Amniotic epithelial cell (primary cell): ENCODE measurements around the gene PTK6.
A peak's percentile ranks its signal among the peaks of the same experiment; 100 is the strongest.

Source experiments
- DNase-seq: peaks from one replicate; pipeline ENCODE4 v3.0.0-alpha.2; 2010; ENCODE audit warnings: low read depth

PTK6 gene

GRCh38 chr20:63557481-63557891, 20.3 kb upstream of the PTK6 start:
- DNase-seq = no peak

GRCh38 chr20:63556873-63557478, 19.8 kb upstream of the PTK6 start:
- no peak for DNase-seq

GRCh38 chr20:63555661-63556381, 18.6 kb upstream of the PTK6 start:
- no peak for DNase-seq

- DNase-seq = no peak
These were observed 17.4 kb upstream of the PTK6 start for GRCh38 chr20:63554361-63555278.

GRCh38 chr20:63553933-63554290, 16.7 kb upstream of the PTK6 start, which contains the start of gene FNDC11:
FNDC11 (plus strand) TSS chr20:63554159; CDS start chr20:63555664, 1,505 bp downstream.
- no peak for DNase-seq

GRCh38 chr20:63553251-63553932, 16.2 kb upstream of the PTK6 start:
- peak; percentile 74 for DNase-seq

DNA sequence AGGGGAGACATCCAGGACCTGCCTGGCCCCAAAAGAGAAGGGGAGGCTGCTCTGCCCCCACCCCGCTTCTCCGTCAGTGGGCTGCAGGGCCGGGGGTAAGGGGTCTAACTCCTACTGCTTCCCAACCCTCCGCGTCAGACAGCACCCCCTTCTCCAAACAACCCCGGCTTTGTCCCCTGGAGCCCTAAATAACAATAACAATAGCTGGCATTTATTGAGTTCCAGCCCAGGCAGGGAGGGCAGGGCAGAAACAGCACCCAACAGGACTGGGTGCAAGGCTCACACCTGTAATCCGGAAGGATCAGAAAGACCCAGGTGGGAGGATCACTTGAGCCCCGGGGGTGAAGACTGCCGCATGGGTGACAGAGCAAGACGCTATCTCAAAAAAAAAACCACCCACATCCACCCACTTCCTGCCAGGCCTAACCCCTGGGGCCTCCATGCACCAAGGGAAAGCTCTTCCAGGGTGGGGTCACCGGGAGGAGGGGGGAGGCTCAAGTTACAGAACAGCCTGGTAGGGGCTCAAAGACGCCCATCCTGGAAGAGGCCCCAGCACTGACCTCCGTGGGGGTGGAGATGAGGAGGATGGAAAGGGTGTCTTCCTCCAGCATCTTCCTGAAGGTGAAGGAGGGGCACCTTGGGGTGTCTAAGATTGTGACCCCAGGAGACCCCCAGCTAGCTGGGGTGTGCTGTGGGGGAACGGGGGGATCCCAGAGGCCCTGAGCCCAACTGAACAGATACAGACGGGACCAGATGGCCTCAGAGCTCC, 15.5 kb upstream of the PTK6 start:
- DNase-seq = no peak

DNA sequence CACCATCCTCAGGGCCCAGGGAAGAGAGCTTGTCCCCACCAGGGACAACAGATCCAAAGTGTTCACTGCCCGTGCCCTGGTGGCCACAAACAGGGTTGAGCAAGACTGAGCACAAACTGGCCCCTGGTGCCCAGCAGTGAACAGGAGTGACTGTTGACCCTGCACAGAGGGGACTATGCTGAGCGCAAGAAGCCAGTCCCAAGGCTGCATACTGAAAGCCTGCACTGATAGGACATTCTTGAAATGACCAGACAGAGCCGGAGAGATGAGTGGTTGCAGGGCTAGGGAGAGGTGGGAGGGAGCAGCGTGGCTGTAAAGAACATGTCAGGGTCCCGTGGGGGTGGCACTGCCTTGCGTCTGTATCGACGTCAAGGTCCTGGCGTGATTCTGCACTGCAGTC, 13.9 kb upstream of the PTK6 start:
- DNase-seq = no peak

DNA sequence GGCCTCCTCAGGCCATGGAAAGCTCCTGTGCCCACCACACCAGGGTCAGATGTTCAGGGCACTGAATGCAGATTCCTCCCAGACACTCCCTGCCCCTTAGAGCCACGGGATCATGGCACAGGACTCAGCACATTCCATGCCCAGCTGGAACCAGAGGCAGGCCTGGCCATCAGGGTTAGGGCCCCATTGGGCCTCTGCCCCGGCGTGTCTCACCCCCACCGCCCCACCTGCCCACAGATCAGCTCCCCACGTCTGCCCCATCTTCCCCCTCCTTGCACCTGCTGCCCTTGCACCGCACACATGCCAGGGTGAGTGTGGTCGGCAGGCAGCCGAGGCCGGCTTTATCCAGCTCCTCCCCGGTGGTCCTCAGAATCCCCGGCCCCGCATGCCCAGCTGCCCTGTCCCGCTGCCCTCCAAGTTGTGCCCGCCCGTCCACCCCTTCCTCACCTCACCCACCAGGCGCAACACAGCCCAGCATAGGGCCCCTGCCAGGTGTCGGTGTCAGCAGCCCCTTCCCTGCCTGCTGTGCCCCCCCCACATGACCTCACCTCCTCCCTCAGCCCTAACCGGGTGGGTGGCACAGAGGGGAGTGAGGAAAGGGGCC, 12.6 kb upstream of the PTK6 start:
- DNase-seq = no peak

DNA sequence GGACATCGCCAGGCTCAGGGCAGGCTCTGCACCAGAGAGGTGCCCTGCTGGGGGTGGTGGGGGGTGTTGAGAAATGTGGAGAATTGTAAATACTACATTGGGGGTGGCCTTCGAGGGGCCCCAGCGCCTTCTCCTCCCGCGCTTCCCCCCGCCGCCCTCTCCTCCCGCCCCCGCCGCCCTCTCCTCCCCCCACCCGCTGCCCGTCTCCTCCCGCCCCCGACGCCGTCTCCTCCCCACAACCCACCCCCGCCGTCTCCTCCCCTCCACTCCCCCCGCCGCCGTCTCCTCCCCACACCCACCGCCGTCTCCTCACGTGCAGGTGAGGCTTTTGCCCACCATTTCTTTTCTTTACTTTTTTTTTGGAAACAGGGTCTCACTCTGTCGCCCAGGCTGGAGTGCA, 11.8 kb upstream of the PTK6 start:
- no peak for DNase-seq

GRCh38 chr20:63548542-63548941, 11.4 kb upstream of the PTK6 start:
- DNase-seq = no peak

GRCh38 chr20:63547725-63548480, 10.7 kb upstream of the PTK6 start, which contains the start of gene SRMS:
SRMS (minus strand) TSS chr20:63547749; CDS start chr20:63547463, 286 bp downstream.
- DNase-seq = no peak

GRCh38 chr20:63546956-63547724, 10.0 kb upstream of the PTK6 start:
- DNase-seq = no peak

DNA sequence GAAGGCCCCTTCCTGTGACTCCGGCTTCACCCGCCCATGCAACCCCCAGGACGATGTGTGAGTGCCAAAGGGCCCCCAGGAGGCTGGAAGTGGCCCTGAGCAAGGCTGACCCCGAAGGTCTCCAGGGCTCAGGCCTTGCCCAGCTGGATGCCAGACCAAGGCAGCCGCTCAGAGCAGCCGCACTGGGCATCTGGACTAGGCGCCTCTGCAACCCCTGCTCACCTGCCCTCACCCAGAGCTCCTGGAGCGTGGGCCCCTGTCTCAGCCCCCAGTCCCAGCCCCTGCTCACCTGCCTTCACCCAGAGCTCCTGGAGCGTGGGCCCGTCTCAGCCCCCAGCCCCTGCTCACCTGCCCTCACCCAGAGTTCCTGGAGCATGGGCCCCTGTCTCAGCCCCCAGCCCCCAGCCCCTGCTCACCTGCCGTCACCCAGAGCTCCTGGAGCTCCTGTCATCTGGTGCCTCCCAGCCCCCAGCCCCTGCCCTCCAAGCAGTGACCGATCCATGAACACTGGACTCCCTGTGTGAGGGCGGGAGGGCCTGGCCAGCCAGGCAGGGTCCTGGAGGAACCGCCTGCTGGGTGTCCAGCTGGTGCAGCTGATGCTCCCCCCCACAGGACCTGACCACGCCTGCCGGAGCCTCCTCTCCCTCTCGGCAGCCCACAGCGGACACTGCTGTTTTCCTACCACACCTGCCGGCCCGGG, 9.2 kb upstream of the PTK6 start:
- no peak for DNase-seq

DNA sequence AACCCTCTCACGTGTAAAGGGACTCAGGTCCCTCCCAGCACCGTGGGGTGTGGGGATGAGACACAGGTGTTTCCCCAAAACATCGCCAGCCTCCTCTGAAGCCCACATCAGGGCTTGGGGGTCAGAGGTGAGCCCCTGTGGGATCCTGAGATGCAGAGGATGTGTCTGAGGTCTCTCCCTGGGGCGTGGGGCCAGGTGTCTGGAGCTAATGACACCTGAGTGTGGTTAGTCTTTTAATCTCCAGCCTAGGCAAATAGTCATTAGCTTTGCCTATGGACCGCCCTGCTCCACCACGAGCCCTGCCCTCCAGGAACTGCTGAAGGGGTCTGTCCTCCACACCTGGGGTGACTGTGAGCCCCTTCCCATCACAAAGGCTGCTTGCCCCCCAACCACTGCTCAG, 8.6 kb upstream of the PTK6 start:
- DNase-seq = no peak

DNA sequence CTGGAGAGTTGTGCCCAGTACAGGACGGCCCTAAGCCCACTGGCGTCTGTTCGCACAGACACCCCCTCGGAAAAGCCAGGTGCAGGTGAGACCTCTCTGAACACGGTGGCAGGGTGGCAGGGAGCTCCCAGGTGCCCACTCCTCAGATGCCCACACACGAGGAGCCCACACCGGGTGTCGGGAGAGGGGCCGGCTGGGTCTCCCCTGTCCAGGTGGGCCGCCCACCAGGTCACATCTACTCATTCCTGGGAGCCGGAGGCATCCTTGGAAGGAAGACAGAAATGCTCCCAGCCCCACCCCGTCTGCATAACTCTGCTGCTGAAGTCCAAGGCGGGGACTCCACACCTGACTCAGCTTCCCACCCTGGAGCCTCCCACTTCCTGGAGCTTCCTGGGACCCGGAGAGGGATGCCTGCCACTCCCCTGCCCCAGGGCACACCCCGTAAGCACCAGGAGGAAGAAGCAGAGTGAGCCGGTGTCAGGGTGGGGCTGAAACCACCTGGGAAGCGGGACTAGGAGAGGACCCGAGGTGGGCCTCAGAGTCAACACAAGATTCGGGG, 7.9 kb upstream of the PTK6 start:
- no peak for DNase-seq

GRCh38 chr20:63544241-63544957, 7.2 kb upstream of the PTK6 start:
- DNase-seq = no peak

GRCh38 chr20:63543733-63544132, 6.6 kb upstream of the PTK6 start:
- DNase-seq = no peak
